ENCODE results near the gene TRIM7.

GRCh38 chr5:181170996-181171395, 34.0 kb downstream of the TRIM7 start:
- TF ChIP-seq CTCF (conservative IDR thresholded peaks at IDR 0.05; ENCODE audit: low read depth, low read length): no peak
- TF ChIP-seq CHD1 (IDR thresholded peaks at IDR 0.05; ENCODE audit: low read depth, low read length): no peak

Measured in IMR-90 (cell line).